RPMI8226 (cell line): ENCODE data around the gene XRN1.
"Not testable (repeated sequence)": the region's sequence is repeated elsewhere in the genome, so short reads cannot be mapped to it uniquely, and the experiment has no call there.

ENCODE experiments used
- DNase-seq: peaks from one replicate; pipeline ENCODE4 v3.0.0-alpha.2; 2015

Gene XRN1

DNA sequence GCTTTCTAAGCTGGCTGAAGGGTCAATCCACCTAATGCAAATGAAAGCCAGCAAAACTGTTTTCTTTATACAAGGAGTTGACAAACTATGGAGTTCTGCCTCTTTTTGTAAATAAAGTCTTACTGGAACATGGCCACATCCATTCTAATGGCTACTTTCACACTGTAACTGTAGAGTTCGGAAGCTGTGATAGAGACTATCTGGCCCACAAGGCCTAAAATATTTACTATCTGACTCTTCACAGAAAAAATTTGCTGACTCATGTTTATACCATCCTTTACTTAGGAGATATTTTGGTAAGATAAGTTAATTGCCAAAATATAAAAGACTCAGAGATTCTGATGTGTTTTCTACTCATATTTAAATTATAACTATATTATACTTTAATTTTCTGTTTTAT is 128.7 kb downstream of the XRN1 start:
- DNase-seq: no peak

- DNase-seq: no peak
These were observed 129.5 kb downstream of the XRN1 start for GRCh38 chr3:142318331-142318730.

DNA sequence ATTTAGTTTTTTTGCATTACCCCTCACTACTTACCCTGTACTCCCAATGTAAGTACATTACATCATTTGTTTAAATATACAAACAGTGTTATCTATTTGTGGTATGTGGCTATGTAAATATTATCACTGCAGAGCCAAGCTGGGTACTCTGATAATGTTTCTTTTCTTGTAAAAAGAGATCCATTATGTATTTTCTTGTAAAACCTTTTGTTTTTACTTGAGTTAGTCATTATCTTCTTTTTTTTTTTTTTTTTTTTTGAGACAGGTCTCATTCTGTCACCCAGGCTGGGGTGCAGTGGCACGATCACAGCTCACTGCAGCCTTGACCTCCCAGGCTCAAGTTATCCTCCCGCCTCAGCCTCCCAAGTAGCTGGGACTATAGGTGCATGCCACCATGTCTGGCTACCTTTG is 131.9 kb downstream of the XRN1 start:
- DNase-seq: not testable (repeated sequence)

- DNase-seq: no peak
These were observed 132.8 kb downstream of the XRN1 start for GRCh38 chr3:142315083-142315482.

DNA sequence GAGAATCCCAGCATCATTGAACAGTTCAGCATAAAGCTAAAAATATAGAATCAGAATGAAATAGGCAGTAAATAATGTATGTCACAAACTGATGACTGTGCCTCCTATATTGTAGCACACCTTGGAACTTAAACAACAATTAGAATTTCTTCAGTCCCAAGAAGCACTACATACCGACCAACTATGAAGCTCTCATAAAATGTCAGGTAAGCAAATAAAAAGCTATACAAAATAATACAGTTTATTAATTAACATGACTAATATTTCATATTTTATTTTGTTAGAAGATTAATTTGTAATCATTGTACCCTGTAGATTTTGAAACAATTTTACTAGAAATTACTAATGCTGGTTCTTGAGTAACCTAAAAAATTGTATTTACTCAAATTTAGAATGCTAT is 137.4 kb downstream of the XRN1 start:
- DNase-seq: no peak

- not testable (repeated sequence) for DNase-seq
These were observed 145.0 kb downstream of the XRN1 start for GRCh38 chr3:142302847-142303246.

DNA sequence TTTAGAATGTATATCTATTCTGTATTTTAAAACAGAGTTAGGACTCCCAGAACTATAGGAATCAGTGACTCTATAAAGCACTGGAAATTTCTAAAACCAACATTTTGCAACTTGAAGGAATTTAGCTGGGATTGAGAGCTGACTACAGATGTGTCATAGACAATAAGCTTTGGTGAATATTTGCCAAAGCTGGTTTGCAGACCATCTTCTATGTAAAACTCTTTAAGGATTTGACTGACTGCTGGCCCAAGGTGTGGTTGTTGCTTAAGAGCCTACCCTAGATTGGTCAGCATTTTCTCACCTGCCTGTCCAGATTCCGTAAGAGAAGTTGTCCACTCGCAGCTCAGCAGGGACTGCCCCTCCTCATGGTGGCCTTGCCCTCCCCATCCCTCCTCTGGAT is 149.2 kb downstream of the XRN1 start:
- DNase-seq: no peak

DNA sequence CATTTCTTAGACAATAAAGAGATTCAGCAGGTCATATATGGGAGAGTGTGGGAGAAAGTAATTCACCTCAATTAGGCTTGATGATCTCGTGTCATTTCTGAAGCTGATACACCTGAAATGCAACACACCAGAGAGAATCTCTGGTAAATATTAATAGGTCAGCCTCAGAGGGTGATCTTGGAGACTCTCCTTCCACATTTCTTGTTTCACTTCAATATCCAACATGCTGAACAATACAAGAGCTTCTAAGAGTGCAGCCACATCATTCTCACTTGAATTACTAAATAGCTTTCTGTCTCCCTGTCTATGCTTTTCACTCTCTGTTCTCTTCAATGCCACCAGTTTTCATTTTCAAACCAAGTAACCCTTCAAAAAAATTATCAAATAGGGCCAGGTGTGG is 151.3 kb downstream of the XRN1 start:
- no peak for DNase-seq

DNA sequence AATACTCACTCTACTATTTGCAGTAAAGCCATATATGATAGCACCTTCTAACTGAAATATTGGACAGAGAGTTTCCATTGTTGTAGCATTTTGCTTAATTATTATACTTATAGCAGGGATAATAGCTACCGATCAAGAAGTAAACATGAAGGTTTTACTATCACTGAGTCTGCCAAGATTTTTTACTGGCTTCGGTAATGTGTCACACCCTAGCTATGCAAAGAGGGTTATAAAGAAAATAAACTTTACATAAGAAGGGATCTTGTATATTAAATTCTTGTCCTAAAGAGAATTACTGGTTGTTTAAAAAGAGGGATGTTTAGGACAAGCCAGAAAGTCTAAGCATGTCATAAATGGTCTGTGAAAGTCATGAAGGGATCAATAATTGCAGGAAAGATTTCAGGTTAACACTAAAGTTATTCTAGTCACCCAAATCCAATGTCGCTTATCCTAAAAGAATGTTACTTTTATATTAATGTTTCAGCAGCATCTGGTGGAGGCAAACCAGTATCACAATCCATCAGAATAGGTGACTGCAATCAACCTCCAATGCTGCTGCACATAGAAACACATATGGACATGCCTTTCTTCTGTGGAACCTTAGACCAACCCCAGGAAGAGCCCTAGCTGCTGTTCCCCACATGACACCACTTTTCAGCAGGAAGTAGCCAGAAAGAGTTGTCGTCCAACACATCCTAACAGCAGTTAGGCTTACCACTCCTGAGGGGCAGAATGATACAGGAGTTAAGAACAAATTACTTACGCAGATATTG is 159.8 kb downstream of the XRN1 start:
- DNase-seq: no peak

- DNase-seq: peak; percentile 7
These were observed 162.7 kb downstream of the XRN1 start for GRCh38 chr3:142285083-142285517.

- DNase-seq: no peak
These were observed 165.3 kb downstream of the XRN1 start for GRCh38 chr3:142282503-142282902.

DNA sequence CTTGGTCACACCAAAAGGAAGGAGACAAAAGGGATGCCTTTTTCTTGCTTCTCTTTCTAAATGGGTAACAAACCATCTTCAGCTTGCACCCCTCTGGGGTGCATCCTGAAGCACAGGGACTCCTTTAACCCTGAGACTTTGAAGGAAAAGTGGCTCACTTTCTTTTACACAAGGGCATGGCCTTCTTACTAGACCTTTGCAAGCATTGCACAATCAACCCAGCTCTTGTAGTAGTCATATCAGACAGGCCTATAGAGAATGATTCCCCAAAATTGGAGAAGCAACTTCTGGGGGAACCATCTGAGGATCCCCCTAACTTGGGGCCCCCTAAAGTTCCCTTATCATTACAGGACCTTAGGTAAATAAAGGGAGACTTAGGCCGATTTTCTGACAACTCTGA is 166.4 kb downstream of the XRN1 start:
- no peak for DNase-seq

DNA sequence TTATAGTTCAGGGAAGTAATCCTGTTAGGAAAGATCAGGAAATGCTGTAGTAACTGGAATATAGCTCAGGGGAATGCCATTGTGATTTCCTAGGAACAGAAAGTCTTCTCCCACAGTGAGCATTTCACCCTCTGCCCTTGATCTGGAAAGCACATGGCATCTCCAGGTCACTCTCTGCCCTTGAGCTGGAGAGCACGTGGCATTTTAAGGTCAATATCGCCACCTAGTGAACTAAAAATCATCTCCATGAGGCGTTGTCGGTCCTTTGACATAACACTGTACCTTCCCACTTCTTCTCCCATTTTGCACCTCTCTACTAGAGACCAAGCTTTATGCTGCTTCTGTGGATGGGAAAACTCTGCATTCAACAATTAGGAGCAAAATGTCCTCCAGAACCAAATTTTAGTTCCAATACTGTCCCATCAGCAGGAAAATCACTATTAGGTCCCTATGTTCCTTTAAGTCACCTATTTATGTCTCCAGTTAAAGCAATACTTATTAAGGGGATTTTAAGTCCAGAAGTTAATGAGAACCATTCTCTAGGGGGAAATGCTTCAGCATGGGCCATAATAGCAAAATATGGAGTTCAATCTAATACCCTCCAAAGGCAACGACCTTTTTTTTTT is 167.8 kb downstream of the XRN1 start:
- DNase-seq: peak; percentile 75

DNA sequence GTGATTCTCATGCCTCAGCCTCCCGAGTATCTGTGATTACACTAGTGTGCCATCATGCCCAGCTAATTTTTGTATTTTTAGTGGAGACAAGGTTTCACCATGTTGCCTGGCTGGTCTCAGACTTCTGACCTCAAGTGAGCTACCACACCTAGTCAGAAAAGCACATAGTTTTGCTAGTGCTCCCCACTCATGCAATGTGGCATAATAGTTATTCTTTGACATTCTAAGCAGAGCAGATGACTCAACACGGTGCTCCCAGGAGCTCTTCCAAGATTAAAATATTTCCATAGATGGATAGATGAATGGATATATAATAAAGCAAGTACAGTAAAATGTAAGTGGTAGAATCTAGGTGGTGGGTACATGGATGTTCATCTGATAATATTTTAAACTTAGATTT is 169.4 kb downstream of the XRN1 start:
- DNase-seq: no peak

DNA sequence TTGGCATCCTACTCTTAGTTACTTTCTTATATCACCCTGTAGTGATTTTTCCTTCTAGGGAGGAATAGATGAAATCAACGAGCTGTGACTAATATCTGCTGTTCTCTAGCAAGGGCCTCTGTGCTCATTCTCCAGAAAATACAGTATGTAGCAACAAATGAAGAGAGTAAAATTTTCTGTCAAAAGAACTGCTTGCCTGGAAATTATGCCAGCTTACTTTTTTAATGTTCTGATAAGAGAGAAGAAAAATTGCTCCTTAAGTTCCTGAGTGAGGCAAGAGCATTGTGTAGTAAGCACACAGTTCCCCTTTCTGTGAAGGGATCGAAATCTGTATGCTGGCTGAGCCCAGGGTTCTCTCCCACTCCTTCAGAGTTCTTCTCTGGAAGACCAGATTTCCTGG is 171.1 kb downstream of the XRN1 start:
- DNase-seq: no peak

GRCh38 chr3:142275856-142276255 is 172.0 kb downstream of the XRN1 start:
- no peak for DNase-seq

GRCh38 chr3:142274908-142275307 is 172.9 kb downstream of the XRN1 start:
- no peak for DNase-seq

- DNase-seq: no peak
These were observed 174.3 kb downstream of the XRN1 start for GRCh38 chr3:142273501-142273900.

- DNase-seq: no peak
These were observed 175.5 kb downstream of the XRN1 start for GRCh38 chr3:142272200-142272891.

GRCh38 chr3:142270407-142270806 is 177.4 kb downstream of the XRN1 start:
- no peak for DNase-seq

DNA sequence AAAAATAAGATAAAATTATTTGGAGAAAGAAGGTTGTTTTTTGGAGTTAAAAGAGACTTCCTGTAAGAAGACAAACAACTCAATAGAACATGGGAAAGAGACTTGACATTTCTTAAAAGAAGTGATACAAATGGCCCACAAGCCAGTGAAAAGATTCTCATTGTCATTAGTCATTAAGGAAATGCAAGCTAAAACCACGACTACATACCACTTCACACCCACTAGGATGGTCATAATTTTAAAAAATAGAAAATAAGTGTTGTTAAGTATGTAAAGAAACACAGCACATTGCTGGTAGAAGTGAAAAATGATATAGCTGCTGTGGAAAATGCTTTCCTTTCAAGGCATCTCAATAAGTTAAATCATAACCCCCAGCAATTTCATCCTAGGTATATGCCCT is 178.1 kb downstream of the XRN1 start:
- no peak for DNase-seq

DNA sequence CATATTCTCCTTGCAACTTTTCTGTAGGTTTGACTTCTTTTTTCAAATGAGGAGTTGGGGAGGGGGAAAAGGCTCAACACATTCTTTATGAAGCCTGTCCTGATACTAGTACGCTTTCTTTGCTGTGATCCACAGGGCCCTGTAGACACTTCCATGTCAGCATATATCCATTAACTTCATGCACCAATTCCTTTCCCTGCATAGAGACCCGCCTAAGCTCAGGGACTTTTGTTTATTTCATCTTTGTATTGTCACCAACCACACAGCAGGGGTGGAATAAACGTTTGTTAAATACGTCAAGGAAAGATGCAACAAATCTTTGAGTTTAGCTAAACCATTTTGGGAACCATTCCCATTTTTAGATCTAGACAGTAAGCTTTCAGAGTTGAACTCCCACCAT is 179.4 kb downstream of the XRN1 start:
- no peak for DNase-seq

DNA sequence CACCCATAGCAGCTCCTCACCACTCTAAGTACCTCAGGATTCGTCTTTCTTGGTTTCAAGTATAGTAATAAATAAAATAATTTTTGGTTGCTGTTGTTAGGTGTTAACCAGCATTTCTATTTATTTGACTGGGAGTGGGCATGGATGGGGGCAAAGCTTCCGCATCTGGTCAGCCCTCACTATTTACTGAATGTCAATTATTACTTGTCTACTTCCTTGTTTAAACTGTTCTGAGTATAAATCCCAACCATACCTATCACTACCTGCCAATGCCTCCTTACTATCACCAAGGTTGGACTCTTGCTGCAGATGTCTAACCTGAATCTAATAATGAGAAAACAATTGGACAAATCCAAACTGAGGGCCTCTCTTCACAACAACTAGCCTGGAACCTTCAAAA is 180.6 kb downstream of the XRN1 start:
- no peak for DNase-seq

DNA sequence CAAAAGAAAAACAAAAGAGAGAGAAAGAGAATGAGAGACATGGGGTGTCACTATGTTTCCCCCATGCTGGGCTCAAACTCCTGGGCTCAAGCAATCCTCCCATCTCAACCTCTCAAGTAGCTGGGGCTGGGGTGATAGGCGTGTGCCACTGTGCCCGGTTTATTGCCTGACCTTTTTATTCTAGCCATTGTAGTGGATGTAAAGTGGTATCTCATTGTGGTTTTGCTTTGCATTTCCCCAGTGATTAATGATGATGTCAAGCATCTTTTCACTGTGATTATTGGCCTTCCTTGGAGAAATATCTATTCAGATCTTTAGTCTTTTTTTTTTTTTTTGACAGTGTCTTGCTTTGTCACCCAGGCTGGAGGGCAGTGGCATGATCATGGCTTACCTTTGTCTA is 184.7 kb downstream of the XRN1 start:
- DNase-seq: no peak
